HG02759 (cell line): ENCODE results near the gene MGME1.
"Not testable (repeated sequence)": the region's sequence is repeated elsewhere in the genome, so short reads cannot be mapped to it uniquely, and the experiment has no call there.

Source experiments
- ATAC-seq: cut with Tn5 transposase; IDR thresholded peaks from one replicate; pipeline ENCODE4 v1.9.1; 2021; ENCODE audit warnings: mild to moderate bottlenecking, moderate library complexity; ENCODE audit not compliant: unreplicated experiment

Gene MGME1

GRCh38 chr20:18018100-18018499 is 49.3 kb downstream of the MGME1 start:
- ATAC-seq, result no peak

DNA sequence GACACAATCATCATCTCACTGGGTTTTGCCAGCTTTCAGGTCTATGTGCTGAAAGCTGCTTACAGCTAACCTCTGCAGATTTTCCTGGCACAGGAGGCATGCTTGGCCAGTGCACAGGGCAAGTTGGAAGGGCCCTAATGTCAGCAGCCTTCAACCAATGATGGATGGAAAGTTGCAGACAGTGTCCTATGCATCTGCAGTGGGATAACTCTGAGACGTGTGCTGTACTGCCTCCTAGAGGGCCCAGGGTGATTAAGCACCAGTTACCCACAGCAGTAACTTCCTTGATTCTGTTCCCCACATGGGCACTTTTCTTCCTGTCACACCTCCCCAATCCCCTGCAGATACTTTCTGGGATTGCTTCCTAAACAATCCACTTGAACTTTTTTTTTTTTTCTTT is 50.2 kb downstream of the MGME1 start:
- ATAC-seq, result peak; percentile 75

DNA sequence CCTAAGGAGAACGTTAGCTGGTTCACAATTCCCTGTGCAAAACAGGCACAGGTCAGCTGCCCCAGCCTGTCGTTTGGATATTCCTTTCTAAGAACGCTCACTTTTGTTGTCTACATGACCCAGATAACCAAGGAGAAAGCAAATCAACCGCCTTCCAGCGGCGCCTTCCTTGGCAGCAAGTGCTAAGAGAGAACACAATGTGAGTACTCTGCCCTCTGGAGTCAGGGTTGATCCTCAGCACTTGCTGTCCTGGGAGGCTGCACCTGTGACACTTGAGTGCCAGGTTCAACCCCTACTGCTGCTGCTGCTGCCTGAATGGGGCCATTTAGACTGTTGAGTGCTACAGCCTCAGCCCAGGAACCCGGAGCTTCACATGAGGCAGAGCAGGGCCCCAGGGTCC is 52.1 kb downstream of the MGME1 start:
- no peak for ATAC-seq

DNA sequence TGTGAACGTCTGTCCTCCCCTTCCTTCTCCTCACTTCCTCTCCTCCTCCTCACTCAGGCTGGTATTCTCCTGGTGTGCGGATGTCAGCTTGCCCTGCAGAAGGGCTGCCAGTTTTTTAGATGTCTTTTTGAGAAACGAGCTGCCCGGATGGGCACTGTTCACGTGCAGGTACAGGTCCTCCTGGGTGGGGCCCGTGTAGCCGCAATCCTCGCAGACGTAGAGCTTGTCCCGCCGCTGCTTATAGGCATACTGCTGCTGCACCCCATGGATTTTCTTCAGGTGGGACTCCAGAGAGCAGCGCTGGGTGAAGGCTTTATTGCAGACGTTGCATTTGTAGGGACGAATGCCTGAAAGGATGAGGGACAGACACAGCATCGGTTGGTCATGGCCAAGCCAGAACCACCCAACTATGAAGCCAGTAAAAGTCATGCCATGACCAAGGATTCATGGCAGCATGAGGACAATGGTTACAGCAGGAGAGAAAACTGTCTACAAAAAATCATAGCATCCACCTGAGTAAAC is 55.8 kb downstream of the MGME1 start:
- ATAC-seq, result no peak

- not testable (repeated sequence) for ATAC-seq
Measured at GRCh38 chr20:18027011-18027410, 58.2 kb downstream of the MGME1 start.

DNA sequence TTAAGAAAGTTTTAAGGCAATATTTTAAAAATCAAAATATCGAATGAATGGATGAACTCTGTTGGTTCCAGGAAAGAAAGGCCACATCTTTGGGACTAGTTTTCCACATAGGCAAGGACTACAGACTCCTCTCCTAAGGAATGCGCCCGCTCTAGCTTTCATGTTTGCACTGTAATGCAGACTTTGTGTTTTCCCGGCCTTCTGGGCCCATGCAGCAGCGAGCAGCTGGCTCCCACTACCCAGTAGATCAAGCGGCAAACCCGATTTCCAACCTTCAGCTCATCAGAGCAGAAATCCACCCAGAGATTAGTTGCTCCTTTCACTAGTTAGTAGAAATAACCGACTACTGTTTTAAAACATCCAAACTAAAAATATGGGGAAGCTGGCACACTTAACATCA is 61.2 kb downstream of the MGME1 start:
- ATAC-seq, result no peak

DNA sequence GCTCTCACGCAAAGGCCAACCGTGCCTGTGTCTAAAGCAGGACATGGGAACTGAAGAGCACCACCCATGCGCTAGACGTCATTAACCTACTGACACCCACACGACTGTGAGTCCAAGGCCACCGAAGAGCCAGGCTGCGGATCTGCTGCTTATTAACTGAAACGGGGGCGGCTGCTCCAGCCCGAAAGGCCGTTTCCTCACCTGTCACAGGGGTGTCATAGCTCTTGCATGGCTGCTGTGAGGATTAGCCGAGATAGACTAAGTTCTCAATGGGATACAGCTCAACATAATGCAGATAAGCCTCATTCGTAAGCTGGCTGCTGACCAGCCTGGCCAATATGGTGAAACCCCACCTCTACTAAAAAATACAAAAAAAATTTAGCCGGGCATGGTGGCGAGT is 62.2 kb downstream of the MGME1 start:
- ATAC-seq, result no peak

- no peak for ATAC-seq
Measured at GRCh38 chr20:18031888-18032509, 63.2 kb downstream of the MGME1 start.

DNA sequence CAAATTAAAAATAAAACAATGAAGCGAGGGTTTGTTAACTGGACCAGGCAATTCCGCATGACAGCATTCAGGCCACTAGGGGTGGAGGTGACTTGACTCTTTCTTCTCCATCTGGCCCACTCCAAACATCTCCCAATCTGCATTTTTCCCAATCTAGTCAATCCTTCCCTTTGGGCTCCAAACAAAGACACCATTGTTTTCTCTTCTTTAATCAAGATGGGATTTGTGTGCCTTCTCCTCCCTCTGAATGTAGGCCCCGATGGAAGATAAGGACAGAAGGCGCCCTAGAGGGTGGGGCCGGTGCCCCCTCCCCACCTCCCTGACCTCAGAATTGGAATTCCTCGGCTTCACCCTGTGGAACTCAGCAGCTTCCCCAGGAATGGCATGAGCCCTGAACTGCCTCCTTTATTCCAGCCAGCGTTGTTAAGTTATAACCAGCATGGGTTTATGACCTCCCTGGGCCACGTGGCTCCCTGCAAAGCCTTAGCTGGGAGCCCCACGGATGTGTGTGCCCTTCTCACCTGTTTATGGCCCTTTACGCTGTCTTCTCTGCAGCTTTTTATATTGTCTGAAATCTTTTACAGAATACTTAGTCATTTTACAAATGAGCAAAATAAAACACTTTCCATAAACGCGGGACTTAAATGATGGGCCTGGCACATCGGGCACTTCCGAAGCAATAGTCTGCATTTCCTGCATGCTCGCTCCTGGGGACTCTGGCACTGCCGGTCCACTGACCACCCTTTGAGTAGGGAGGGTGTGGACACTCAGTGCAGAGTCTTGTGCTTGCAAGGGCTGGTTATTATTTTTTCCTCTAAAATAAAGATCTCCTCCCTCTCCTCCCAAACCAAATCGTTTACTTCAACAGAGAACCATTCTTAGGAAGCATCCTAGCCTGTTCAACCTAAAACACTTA is 64.4 kb downstream of the MGME1 start:
- ATAC-seq, result no peak

GRCh38 chr20:18034039-18034438 is 65.2 kb downstream of the MGME1 start:
- no peak for ATAC-seq

DNA sequence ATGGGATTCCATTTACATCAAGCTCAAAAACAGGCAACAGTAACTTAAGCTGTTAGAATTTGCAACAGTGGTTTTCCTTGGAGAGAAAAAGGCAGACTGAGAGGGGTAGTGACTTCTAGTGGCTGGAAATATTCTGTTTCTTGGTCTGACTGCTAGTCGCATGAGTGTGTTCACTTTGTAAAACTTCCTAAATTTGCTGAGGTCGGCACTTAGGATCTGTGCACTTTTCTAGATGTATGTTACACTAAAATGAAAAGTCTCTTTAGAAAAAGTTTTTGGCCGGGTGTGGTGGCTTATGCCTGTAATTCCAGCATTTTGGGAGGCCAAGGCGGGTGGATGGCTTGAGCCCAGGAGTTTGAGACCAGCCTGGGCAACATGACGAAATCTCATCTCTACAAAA is 70.2 kb downstream of the MGME1 start:
- ATAC-seq, result no peak
